ENCODE measurements around the gene TAF3.

GRCh38 chr10:7833210-7833609 lies 14.9 kb downstream of the TAF3 start:
- TF ChIP-seq POLR2A (IDR thresholded peaks at IDR 0.05) (no peak), CTCF (IDR thresholded peaks at IDR 0.05) (no peak)
